Adrenal gland (tissue), 12 donors: ENCODE results near the gene PEX14. TPM values are rescaled to one million over a fixed set of nuclear protein-coding genes. Genes with fewer than 3 reads are reported as not detected.

Experiments
- DNase-seq, 7 donors: peaks; one replicate each; pipeline ENCODE4 v3.0.0-alpha.2; 2019 to 2020
- H3K27ac ChIP-seq, 5 donors: fragments of 200-600 bp; sonication (generic) in 4 of 5; 1 replicate in 3 of 5; 2 replicates in 2 of 5; pipeline versions ENCODE4 v1.5.1 to v1.8.0; 2016 to 2020; ENCODE audit warnings: mild to moderate bottlenecking in 1 of 5
- H3K27me3 ChIP-seq: fragments of 200-600 bp; 2 replicates; pipeline ENCODE4 v1.8.0; 2021
- H3K36me3 ChIP-seq, 2 donors: fragments of 200-600 bp; replicated peaks in 1 of 2; 1 replicate in 1 of 2; 2 replicates in 1 of 2; pipeline versions ENCODE4 v1.5.1 to v1.8.0; 2018 to 2022
- H3K4me1 ChIP-seq, 2 donors: fragments of 200-600 bp; replicated peaks in 1 of 2; 1 replicate in 1 of 2; 2 replicates in 1 of 2; pipeline versions ENCODE4 v1.5.1 to v1.8.0; 2018 to 2021
- H3K4me3 ChIP-seq, 4 donors: fragments of 200-600 bp; sonication (generic) in 3 of 4; one replicate each; pipeline ENCODE4 v1.5.1; 2016 to 2018
- H3K9me3 ChIP-seq, 3 donors: fragments of 200-600 bp; sonication (generic) in 1 of 3; replicated peaks in 1 of 3; 1 replicate in 2 of 3; 2 replicates in 1 of 3; pipeline versions ENCODE4 v1.5.1 to v1.8.0; 2016 to 2021
- POLR2A ChIP-seq, 2 donors: fragments of 450-650 bp; IDR thresholded peaks; one replicate each; pipeline ENCODE4 v1.6.1; 2017; ENCODE audit warnings: antibody characterized with exemption in 2 of 2, mild to moderate bottlenecking in 2 of 2, moderate library complexity in 1 of 2
- WGBS, 4 donors: extraction: QIAGEN DNeasy Blood & Tissue Kit in 2 of 4; methylation state at CpG; one replicate each; pipeline versions ENCODE4 v1.1.5 to v1.1.7; 2013 to 2017; 5-methylcytosine and 5-hydroxymethylcytosine counted together
- intact Hi-C, 2 donors: fragments of 100-400 bp; cut with DNase I; formaldehyde crosslinking; loops; one replicate each; pipeline versions ENCODE4 v1.14.1 to v1.15.0; 2022 to 2023
- polyA plus RNA-seq, 3 donors: library from polyadenylated mRNA; stranded (reverse); fragments of 200-250 nt in 2 of 3; fragments of 350-450 nt in 1 of 3; fragmentation: Illumina TruSeq in 1 of 3; extraction: RNeasy Lipid Tissue Mini Kit (QIAGEN cat#74804) in 1 of 3; gene quantifications; one replicate each; pipeline ENCODE4 v1.2.3, GENCODE V29; 2013 to 2014
- total RNA-seq, 9 donors: library from RNA; depleted of rRNA in 4 of 9; stranded (reverse); fragments of >200 nt in 4 of 9; fragments of 120-200 nt in 1 of 9; fragmentation: NEBNext Ultra II Directional in 1 of 9; extraction: Animal tissue kit (Norgen Biotek cat#: 25700) in 1 of 9; gene quantifications; one replicate each; pipeline versions ENCODE4 v1.1.0 to v1.2.4, GENCODE V29; 2013 to 2023
- TF ChIP-seq, protein P1 (sequence below), 6 experiments: fragments of 450-650 bp in 4 of 6; fragments of 200-600 bp in 2 of 6; sonication (generic) in 1 of 6; IDR thresholded peaks; 1 replicate in 5 of 6; 2 replicates in 1 of 6; pipeline versions ENCODE4 v1.5.1 to v1.8.0; 2016 to 2021; ENCODE audit warnings: antibody characterized with exemption in 6 of 6, mild to moderate bottlenecking in 2 of 6, moderate library complexity in 1 of 6
- donor health status: healthy with polysubstance abuse.
- donor health status: Bipolar disorder and iron deficiency.
- donor health status: DM: yes; HTN: yes; CAD: no.
- donor health status: DM: no; HTN: no; CAD: no.
- donor health status: DM: no; HTN: no; CAD: no.
- donor health status: DM: yes; HTN: yes; CAD: no.

The PEX14 gene
- total and polyA plus RNA-seq, 12 donors: 9.7 to 23.9 (median 18.1) TPM

- Histone ChIP-seq H3K4me1 (peaks cover 0 to 29% of the 10 kb centered on the region in 2 donors), H3K4me3 (no peak overlapping the region), H3K27me3 (no peaks in the 10 kb centered on the region), H3K36me3 (no peaks in the 10 kb centered on the region), H3K9me3 (no peaks in the 10 kb centered on the region), H3K27ac (no peak overlapping the region)
- TF ChIP-seq, protein P1, sequence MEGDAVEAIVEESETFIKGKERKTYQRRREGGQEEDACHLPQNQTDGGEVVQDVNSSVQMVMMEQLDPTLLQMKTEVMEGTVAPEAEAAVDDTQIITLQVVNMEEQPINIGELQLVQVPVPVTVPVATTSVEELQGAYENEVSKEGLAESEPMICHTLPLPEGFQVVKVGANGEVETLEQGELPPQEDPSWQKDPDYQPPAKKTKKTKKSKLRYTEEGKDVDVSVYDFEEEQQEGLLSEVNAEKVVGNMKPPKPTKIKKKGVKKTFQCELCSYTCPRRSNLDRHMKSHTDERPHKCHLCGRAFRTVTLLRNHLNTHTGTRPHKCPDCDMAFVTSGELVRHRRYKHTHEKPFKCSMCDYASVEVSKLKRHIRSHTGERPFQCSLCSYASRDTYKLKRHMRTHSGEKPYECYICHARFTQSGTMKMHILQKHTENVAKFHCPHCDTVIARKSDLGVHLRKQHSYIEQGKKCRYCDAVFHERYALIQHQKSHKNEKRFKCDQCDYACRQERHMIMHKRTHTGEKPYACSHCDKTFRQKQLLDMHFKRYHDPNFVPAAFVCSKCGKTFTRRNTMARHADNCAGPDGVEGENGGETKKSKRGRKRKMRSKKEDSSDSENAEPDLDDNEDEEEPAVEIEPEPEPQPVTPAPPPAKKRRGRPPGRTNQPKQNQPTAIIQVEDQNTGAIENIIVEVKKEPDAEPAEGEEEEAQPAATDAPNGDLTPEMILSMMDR (IDR thresholded peaks at IDR 0.05): no peak
- TF ChIP-seq POLR2A (IDR thresholded peaks at IDR 0.05): no peak
- WGBS, 4 donors: 34 to 45% (median 39%) methylated on average over 3 of the region's 3 CpGs
- intact Hi-C loops: loop anchor here (10.0 kb wide), 2 partner anchors 165 to 255 kb away; no protein-coding TSS in a partner anchor
- no peak for DNase-seq
Observed at GRCh38 chr1:10529765-10530164, 55.0 kb downstream of the PEX14 start.

GRCh38 chr1:10530281-10530740 is 55.6 kb downstream of the PEX14 start:
- H3K27me3 ChIP-seq: no peaks in the 10 kb centered on the region
- peak; percentile 67 to 83 (median 76) for DNase-seq
- H3K4me1 ChIP-seq: peaks cover 0 to 29% of the 10 kb centered on the region in 2 donors
- no peak overlapping the region for H3K4me3 ChIP-seq
- no peak overlapping the region for H3K27ac ChIP-seq
- no peaks in the 10 kb centered on the region for H3K36me3 ChIP-seq
- intact Hi-C loops: loop anchor here (10.0 kb wide), 2 partner anchors 164 to 254 kb away; no protein-coding TSS in a partner anchor
- WGBS, 4 donors: 17 to 35% (median 24%) methylated on average over 20 of the region's 20 CpGs
- TF ChIP-seq POLR2A (IDR thresholded peaks at IDR 0.05): no peak
- TF ChIP-seq, protein P1 (IDR thresholded peaks at IDR 0.05): peak; percentile 67 to 82 (median 78)
- H3K9me3 ChIP-seq: no peaks in the 10 kb centered on the region

GRCh38 chr1:10530756-10531495 is 56.2 kb downstream of the PEX14 start:
- 83 to 87% (median 85%) methylated on average over 17 of the region's 17 CpGs for WGBS, 4 donors
- peak in 1 of 7 donors; percentile 48 for DNase-seq
- H3K27ac ChIP-seq: no peak overlapping the region
- H3K27me3 ChIP-seq: no peaks in the 10 kb centered on the region
- no peaks in the 10 kb centered on the region for H3K9me3 ChIP-seq
- no peak for TF ChIP-seq POLR2A (IDR thresholded peaks at IDR 0.05)
- TF ChIP-seq, protein P1 (IDR thresholded peaks at IDR 0.05): no peak
- peaks cover 0 to 29% of the 10 kb centered on the region in 2 donors for H3K4me1 ChIP-seq
- H3K36me3 ChIP-seq: no peaks in the 10 kb centered on the region
- H3K4me3 ChIP-seq: no peak overlapping the region
- intact Hi-C loops: loop anchor here (10.0 kb wide), 2 partner anchors 164 to 254 kb away; no protein-coding TSS in a partner anchor

GRCh38 chr1:10532362-10532761 is 57.6 kb downstream of the PEX14 start:
- Histone ChIP-seq H3K4me1 (peaks cover 0 to 38% of the 10 kb centered on the region in 2 donors), H3K9me3 (no peaks in the 10 kb centered on the region), H3K4me3 (no peak overlapping the region), H3K27me3 (no peaks in the 10 kb centered on the region), H3K36me3 (no peaks in the 10 kb centered on the region), H3K27ac (no peak overlapping the region)
- no peak for DNase-seq
- 91 to 95% (median 92%) methylated on average over 8 of the region's 8 CpGs for WGBS, 4 donors
- intact Hi-C loops: loop anchor here (10.0 kb wide), 2 partner anchors 162 to 252 kb away; no protein-coding TSS in a partner anchor
- TF ChIP-seq, protein P1 (IDR thresholded peaks at IDR 0.05): no peak
- no peak for TF ChIP-seq POLR2A (IDR thresholded peaks at IDR 0.05)
